ENCODE results near the gene GGTLC1. TPM values are rescaled to one million over a fixed set of nuclear protein-coding genes. Genes with fewer than 3 reads are reported as not detected.

The GGTLC1 gene
- total RNA-seq, 1 donor from 2014 or later = 105 TPM

- intact Hi-C loops (cut with DNase I) = no loop called here
- TF ChIP-seq, protein P1, sequence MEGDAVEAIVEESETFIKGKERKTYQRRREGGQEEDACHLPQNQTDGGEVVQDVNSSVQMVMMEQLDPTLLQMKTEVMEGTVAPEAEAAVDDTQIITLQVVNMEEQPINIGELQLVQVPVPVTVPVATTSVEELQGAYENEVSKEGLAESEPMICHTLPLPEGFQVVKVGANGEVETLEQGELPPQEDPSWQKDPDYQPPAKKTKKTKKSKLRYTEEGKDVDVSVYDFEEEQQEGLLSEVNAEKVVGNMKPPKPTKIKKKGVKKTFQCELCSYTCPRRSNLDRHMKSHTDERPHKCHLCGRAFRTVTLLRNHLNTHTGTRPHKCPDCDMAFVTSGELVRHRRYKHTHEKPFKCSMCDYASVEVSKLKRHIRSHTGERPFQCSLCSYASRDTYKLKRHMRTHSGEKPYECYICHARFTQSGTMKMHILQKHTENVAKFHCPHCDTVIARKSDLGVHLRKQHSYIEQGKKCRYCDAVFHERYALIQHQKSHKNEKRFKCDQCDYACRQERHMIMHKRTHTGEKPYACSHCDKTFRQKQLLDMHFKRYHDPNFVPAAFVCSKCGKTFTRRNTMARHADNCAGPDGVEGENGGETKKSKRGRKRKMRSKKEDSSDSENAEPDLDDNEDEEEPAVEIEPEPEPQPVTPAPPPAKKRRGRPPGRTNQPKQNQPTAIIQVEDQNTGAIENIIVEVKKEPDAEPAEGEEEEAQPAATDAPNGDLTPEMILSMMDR (IDR thresholded peaks at IDR 0.05) = no peak
- no peaks in the 10 kb centered on the region for H3K27me3 ChIP-seq
- no peaks in the 10 kb centered on the region for H3K4me1 ChIP-seq
- DNase-seq (no peak), ATAC-seq (no peak)
- no peaks in the 10 kb centered on the region for H3K9me3 ChIP-seq
- no peak overlapping the region for H3K4me3 ChIP-seq
- H3K36me3 ChIP-seq = no peaks in the 10 kb centered on the region
- H3K27ac ChIP-seq = no peak overlapping the region
These were observed 34.1 kb upstream of the GGTLC1 start for GRCh38 chr20:24022621-24023180.

DNA sequence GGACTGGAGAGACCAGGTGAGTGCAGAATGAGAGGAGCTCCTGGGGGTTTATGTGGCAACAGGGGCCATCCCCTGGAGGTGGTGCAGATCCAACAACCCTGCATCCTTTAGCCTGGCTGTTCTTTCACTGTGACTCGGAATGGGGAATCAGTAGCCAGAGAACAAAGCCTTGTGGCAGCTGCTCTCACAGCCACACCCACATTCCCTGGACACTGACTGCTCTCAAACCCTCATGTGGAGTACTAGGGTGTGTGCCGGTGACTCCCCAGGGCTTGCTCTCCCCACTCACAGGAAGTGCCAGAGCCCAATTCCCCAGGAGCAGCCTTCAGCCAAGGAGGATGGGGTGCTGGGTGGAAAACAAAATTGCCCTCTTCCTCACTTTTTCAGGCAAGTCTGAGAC lies 30.2 kb upstream of the GGTLC1 start:
- intact Hi-C loops (cut with DNase I) = no loop called here
- H3K9me3 ChIP-seq = no peaks in the 10 kb centered on the region
- peak; percentile 88 for ATAC-seq
- no peaks in the 10 kb centered on the region for H3K4me1 ChIP-seq
- no peak overlapping the region for H3K27ac ChIP-seq
- H3K27me3 ChIP-seq = peaks cover 4% of the 10 kb centered on the region
- H3K36me3 ChIP-seq = no peaks in the 10 kb centered on the region
- no peak overlapping the region for H3K4me3 ChIP-seq
- TF ChIP-seq, protein P1 (IDR thresholded peaks at IDR 0.05) = no peak
- no peak for DNase-seq

DNA sequence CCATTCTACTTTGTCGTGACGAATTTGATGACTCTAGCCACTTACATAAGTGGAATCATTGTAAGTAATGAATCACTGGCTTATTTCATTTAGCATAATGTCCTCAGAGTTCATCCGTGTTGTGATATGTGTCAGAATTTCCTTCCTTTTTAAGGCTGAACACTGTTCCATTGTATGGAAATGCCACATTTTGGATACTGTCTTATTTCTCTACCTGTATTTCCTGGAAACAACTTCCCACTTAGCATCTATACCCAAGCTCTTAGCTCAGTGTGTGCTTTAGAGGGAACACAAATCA lies 28.8 kb upstream of the GGTLC1 start:
- Histone ChIP-seq H3K36me3 (no peaks in the 10 kb centered on the region), H3K4me1 (no peaks in the 10 kb centered on the region), H3K27me3 (peaks cover 4% of the 10 kb centered on the region), H3K4me3 (no peak overlapping the region), H3K9me3 (no peaks in the 10 kb centered on the region), H3K27ac (no peak overlapping the region)
- TF ChIP-seq, protein P1 (IDR thresholded peaks at IDR 0.05) = no peak
- no peak for DNase-seq
- intact Hi-C loops (cut with DNase I) = no loop called here
- ATAC-seq = no peak

- Histone ChIP-seq H3K36me3 (no peaks in the 10 kb centered on the region), H3K4me3 (no peak overlapping the region), H3K4me1 (no peaks in the 10 kb centered on the region), H3K27me3 (peaks cover 4% of the 10 kb centered on the region), H3K9me3 (no peaks in the 10 kb centered on the region), H3K27ac (no peak overlapping the region)
- DNase-seq = no peak
- intact Hi-C loops (cut with DNase I) = no loop called here
- ATAC-seq = no peak
- TF ChIP-seq, protein P1 (IDR thresholded peaks at IDR 0.05) = no peak
These were observed 28.3 kb upstream of the GGTLC1 start for GRCh38 chr20:24016607-24017457.

- ATAC-seq = no peak
- DNase-seq = no peak
These were observed 25.4 kb upstream of the GGTLC1 start for GRCh38 chr20:24013953-24014352.

More at GRCh38 chr20:24013953-24014352, 25.4 kb upstream of the GGTLC1 start:
- H3K36me3 ChIP-seq = no peaks in the 10 kb centered on the region
- H3K27ac ChIP-seq = no peak overlapping the region
- TF ChIP-seq, protein P1 (IDR thresholded peaks at IDR 0.05) = no peak
- no peaks in the 10 kb centered on the region for H3K4me1 ChIP-seq
- no peak overlapping the region for H3K4me3 ChIP-seq
- H3K27me3 ChIP-seq = peaks cover 4% of the 10 kb centered on the region
- intact Hi-C loops (cut with DNase I) = no loop called here
- no peaks in the 10 kb centered on the region for H3K9me3 ChIP-seq
